GM19395 (cell line): ENCODE measurements around the gene SUPT5H.

Source experiments
- ATAC-seq: cut with Tn5 transposase; IDR thresholded peaks from one replicate; pipeline ENCODE4 v1.9.1; 2021; ENCODE audit warnings: mild to moderate bottlenecking, moderate library complexity; ENCODE audit not compliant: unreplicated experiment

SUPT5H gene

DNA sequence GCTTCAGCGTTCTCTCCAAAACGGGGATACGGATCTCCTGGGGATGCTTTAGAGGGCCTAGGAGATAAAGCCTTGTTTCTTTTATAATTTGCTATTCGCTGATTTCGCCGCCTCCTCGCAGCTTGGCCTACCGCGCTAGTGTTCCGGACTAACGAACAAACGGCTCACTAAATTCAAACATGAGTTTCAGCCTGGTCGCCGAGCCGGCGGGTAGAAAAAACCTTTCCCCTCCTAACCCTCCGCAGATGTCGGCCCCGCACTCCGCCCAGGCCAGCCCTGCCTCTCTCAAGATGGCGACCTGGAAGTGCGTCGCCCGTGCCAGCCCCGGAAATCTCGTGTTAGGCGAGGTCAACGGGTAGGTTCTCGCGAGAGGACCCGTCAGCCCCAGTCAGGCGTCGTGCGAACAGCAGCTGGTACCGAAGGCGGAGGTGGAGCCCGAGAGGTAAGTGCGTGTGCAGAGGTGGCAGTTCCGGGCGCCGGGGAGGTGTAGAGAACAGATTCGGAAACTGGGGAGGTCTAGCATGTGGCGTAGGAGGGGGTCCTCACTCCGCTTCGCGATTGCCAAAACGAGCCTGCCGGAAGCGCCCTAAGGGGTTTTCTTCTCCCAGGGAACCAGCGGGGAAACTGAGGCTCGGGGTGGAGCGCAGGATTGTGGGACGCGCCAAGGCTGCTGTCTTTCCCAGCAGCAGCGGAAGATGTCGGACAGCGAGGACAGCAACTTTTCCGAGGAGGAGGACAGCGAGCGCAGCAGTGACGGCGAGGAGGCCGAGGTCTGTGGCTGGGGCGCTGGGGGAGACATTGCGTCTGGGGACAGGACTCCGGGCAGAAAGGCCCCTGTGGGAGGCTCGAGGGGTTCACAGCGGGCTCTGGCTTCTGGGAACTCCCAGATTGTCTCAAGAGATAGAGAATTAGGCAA is at the start of gene SUPT5H:
TSS of gene SUPT5H (plus strand) at position 387 of the 916 bp plus-strand sequence. CDS start at position 696, 309 bp downstream.
- peak; percentile 74 for ATAC-seq

GRCh38 chr19:39397360-39398296 is 47.8 kb upstream of the SUPT5H start:
- ATAC-seq, result no peak

DNA sequence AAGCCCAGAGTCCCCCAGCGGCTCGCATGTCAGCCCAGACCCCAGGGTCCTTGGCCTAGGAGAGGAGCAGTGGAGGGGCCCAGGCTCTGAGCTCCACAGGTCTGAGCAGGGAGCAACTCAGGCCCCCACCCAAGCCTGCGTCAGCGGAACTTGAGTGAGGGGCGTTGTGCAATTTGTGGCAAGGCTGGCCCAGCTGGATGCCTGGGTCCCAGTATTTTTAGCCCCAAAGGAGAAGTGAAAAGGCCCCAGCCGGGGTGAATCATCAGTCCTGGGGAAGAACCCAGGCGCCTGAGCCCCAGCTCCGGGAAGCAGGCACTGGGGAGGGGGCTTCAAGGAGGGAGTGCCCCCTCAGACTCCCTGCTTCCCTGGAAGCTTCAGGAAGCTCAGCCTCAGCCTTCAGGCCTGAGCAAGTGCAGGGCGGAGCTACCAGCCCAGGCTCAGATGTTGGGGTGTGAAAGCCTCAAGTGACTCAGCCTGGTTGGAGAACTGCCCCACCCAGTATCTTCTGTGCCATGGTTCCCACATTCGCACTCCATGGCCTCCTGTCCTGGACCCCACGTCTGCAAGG is 47.0 kb upstream of the SUPT5H start:
- no peak for ATAC-seq

DNA sequence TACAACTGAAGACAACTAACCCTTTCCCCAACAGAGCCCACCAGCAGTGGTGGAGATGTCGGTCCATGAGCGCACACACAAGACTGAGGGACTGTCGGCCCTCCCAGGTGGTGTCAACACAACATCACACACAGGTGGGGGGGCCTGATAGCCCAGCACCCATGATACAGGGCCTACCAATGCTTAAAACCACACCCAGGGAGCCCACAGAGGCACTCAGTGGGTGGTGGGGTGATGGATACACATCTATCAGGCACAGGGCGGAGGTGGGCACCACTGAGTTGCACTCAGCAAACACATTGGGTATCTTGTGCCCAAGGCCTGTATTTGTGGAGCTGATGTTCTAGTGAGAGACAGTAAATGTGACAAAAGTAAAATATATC is 45.7 kb upstream of the SUPT5H start:
- no peak for ATAC-seq

- no peak for ATAC-seq
Measured at GRCh38 chr19:39400061-39400460, 45.3 kb upstream of the SUPT5H start.

DNA sequence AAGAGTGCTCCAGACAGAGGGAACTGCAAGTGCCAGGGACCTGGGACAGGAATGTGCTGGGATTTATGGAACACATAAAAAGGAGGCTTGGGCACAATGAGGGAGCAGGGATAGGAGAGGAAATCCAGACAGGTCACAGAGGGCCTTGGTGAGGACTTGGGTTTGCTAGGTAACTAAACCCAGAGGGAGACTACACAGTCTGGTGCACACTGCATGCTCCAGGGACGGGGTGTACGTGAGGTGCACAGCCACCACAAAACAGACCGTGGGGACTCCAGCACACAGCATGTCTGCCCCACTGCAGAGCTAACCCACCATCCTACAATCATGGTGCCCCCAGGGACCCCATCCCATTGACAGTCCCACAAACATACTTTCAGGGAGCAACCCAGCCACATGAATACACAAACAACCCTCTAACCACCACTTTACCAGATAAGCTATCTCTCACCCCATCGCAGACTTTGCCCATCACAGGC is 44.3 kb upstream of the SUPT5H start:
- no peak for ATAC-seq

- no peak for ATAC-seq
Measured at GRCh38 chr19:39401549-39402345, 43.6 kb upstream of the SUPT5H start.

- no peak for ATAC-seq
Measured at GRCh38 chr19:39402346-39403300, 42.8 kb upstream of the SUPT5H start.

- ATAC-seq, result peak; percentile 25
Measured at GRCh38 chr19:39403331-39404312, 41.8 kb upstream of the SUPT5H start.

- ATAC-seq, result no peak
Measured at GRCh38 chr19:39405261-39405957, 40.0 kb upstream of the SUPT5H start.

DNA sequence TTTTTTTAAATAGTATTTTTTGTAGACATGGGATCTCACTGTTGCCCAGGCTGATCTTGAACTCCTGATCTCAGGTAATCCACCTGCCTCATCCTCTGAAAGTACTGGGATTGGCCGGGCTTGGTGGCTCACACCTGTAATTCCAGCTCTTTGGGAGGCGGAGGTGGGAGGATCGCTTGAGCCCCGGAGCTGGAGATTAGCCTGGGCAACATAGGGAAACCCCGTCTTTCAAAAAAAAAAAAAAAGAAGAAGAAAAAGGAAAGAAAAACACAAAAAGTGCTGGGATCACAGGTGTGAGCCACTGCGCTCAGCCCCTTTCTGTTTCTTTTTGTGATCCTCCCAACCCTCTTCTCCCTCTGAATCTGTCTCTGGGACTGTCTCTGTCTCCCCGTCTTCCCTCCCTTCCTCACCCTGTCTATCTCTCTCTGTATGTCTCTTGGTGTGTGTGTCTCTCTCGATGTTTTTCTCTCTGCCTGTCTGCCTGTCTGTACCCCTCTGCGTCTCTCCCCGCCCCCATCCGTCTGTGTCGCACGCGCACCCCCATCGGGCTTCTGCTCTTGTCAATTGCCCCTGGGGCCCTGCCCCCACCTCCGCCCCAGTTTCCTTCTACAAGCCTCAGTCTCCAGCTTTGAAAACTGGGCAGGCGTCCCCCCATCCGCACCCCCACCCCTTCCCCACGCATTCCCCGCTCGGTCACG is 39.3 kb upstream of the SUPT5H start:
- no peak for ATAC-seq

- ATAC-seq, result no peak
Measured at GRCh38 chr19:39406656-39407409, 38.5 kb upstream of the SUPT5H start, which contains the start of gene ZFP36. ZFP36 (plus strand) TSS chr19:39406847; CDS start chr19:39406905, 58 bp downstream.

DNA sequence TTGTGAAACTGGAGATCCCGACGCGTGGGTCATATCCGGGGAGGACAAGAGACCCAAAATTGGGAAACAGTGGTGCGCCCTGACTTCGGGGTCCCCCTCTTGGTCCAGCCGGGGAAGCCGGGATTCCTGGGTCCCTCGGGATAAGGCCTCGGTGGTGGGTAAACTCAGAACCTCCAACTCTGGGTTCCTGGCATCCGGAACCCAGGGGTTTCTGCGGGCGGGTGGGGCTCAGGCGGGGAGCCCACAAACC is 38.0 kb upstream of the SUPT5H start:
- no peak for ATAC-seq

DNA sequence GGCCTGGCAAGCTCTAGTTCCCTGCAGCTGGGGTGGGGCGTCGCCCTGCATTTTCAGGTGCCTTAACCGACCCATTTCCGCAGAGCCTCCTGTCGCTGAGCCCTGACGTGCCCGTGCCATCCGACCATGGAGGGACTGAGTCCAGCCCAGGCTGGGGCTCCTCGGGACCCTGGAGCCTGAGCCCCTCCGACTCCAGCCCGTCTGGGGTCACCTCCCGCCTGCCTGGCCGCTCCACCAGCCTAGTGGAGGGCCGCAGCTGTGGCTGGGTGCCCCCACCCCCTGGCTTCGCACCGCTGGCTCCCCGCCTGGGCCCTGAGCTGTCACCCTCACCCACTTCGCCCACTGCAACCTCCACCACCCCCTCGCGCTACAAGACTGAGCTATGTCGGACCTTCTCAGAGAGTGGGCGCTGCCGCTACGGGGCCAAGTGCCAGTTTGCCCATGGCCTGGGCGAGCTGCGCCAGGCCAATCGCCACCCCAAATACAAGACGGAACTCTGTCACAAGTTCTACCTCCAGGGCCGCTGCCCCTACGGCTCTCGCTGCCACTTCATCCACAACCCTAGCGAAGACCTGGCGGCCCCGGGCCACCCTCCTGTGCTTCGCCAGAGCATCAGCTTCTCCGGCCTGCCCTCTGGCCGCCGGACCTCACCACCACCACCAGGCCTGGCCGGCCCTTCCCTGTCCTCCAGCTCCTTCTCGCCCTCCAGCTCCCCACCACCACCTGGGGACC is 37.6 kb upstream of the SUPT5H start:
- no peak for ATAC-seq

GRCh38 chr19:39408392-39409207 is 36.8 kb upstream of the SUPT5H start:
- ATAC-seq, result no peak
